Activated CD4-positive, alpha-beta T cell treated with anti-CD3 and anti-CD28 coated beads for 4 hours (primary cell): ENCODE measurements around the gene CEP250.
"Not testable (repeated sequence)": the region's sequence is repeated elsewhere in the genome, so short reads cannot be mapped to it uniquely, and the experiment has no call there.

Source experiments
- DNase-seq, 2 donors: peaks; one replicate each; pipeline ENCODE4 v3.0.0-alpha.2; 2020

The CEP250 gene

GRCh38 chr20:35541118-35541782, 85.9 kb downstream of the CEP250 start:
- no peak for DNase-seq

GRCh38 chr20:35541783-35542662, 86.6 kb downstream of the CEP250 start, which contains the start of gene ERGIC3:
ERGIC3 (plus strand) TSS chr20:35542078; CDS start chr20:35542098, 20 bp downstream.
- DNase-seq, result peak; percentile 95 to 97

DNA sequence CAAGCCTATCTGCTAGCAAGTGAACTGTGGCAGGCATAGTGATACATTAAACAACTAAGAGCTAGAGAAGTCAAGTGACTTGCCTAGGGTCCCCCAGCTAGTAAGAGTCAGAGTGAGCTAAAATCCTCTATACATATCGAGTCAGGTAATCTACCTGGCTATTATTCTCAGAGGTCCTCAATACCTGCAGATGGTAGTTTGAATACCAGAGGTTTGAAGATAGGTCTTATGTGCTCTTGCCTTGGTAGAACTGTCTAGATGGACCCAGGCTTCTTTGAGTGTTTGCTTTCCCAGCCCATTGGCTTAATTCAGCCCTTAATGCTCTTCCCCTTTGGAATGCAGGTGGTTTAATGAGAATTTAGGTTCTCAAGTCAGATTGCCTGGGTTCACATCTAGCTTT, 87.6 kb downstream of the CEP250 start:
- DNase-seq, result no peak

- DNase-seq, result no peak
These were observed 89.0 kb downstream of the CEP250 start for GRCh38 chr20:35544436-35544835.

DNA sequence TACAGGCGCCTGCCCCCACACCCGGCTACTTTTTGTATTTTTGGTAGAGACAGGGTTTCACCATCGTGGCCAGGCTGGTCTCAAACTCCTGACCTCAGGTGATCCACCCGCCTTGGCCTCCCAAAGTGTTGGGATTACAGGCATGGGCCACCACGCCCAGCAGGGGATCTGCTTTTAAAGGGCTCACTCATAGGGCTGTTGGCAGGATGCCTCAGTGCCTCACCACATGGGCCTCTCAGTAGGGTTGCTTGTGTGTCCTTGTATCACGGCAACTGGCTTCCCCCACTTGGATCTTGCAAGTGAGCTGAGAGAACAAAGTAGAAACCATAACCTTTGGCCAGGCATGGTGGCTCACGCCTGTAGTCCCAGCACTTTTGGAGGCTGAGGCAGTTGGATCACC, 89.5 kb downstream of the CEP250 start:
- not testable (repeated sequence) for DNase-seq

- DNase-seq, result no peak
These were observed 90.7 kb downstream of the CEP250 start for GRCh38 chr20:35546127-35546526.

DNA sequence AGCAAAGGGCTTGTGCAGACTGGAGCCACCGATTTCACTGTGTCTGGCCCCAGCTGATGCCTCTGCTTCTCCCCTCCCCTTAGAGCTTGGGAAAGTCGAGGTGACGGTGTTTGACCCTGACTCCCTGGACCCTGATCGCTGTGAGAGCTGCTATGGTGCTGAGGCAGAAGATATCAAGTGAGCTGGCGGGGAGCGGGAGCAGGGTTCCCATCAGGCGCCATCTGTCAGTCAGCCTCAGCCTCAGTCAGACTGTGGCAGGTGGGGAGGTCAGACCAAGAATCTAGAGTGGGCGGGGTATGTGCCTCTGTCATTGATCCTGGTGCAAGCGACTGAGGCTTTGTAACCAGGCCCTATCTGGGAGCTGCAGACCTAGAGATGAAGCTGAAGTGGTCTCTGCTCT, 91.9 kb downstream of the CEP250 start:
- DNase-seq, result no peak

- no peak for DNase-seq
These were observed 96.1 kb downstream of the CEP250 start for GRCh38 chr20:35551503-35551902.

- DNase-seq, result no peak
These were observed 97.5 kb downstream of the CEP250 start for GRCh38 chr20:35552914-35553313.

GRCh38 chr20:35555461-35555860, 100.1 kb downstream of the CEP250 start:
- DNase-seq, result not testable (repeated sequence)

DNA sequence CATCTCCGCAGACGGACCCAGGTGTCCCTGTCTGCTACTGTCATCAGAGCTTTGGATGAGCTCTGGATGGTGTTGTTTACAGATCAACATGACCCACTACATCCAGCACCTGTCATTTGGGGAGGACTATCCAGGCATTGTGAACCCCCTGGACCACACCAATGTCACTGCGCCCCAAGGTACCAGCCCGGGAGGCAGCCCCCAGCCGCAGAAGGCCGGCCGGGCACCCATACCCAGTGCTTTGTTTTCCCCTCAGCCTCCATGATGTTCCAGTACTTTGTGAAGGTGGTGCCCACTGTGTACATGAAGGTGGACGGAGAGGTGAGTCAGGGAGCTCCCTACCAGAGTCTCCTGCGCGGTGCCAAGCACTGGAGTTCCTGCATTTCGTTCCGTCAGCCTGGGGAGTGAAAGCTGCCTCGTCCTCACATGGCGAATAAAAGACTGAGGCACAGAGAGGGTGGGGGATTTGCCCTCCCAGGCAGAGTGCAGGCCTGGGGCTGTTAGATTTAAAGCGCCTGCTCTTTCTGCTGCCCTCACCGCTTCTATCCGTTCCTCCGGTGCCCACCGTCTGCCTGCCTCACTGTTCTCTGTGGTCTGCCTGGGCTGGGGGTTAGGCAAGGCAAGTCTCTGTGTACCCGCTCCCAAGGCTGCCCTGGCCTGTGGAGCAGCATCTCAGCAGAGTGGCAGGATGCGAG, 100.7 kb downstream of the CEP250 start:
- no peak for DNase-seq

DNA sequence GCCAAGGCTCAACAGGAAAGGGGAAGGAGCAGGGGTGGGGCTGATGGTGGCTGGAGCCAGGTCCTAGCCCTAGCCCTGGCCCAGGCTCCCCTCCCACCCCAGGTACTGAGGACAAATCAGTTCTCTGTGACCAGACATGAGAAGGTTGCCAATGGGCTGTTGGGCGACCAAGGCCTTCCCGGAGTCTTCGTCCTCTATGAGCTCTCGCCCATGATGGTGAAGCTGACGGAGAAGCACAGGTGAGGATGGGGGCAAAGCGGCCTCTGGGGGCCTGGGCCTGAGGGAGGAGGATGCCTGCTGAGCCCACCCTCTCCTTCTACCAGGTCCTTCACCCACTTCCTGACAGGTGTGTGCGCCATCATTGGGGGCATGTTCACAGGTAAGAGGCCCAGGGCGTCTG, 101.5 kb downstream of the CEP250 start:
- no peak for DNase-seq

- no peak for DNase-seq
These were observed 103.1 kb downstream of the CEP250 start for GRCh38 chr20:35558451-35558850.

DNA sequence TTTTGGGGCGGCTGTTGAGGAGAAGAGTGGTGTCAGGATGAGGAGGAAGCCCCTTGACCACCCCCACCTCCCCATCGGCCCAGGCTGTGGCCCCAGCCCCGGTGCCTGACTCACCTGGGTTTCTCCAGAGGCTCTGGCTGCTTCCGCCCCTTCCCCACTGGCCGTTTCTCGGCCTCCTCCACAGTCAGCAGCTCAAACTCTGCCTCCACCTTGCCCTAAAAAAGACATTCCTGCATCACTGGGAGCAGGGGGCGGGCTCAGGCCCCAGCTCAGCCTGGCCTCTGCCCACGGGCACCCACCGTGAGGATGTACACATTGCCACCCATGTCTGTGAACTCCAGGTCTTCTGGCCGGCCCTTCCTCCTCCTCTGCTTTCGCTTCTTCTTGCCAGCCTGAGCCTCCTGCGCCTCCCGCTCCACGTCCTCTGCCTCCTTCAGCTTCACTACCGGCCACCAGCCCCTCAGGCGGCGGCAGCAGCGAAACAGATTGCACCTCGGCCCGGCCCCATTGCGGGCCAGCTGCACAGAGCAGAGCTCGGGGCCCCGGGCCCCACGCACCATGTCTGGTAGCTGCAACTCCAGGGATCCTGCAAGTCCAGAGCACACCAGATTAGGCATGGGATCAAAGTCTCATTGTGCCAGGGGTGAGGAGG, 103.8 kb downstream of the CEP250 start:
- DNase-seq, result no peak

DNA sequence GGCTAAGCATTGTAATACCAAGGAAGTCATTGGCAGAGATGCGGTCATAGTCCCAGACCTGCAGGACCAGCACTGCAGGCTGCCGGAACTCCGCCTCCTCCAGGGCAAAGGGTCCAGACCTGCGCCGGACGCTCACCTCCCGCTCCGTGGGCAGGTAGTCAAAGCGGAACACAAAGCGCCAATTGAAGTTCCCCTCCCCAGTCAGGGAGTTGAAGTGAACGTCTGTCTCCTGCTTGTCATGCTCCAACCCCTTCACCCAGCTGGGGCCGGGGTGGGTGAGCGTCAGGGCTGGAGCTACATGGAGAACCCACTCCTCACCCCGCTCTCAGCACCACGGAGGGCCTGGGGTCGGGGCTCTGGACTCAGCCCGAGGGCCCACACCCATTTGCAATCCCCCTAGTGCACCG, 104.7 kb downstream of the CEP250 start:
- DNase-seq, result no peak

- no peak for DNase-seq
These were observed 105.1 kb downstream of the CEP250 start for GRCh38 chr20:35560541-35560940.

GRCh38 chr20:35561268-35561667, 105.9 kb downstream of the CEP250 start:
- peak in 1 of 2 donors; percentile 18 for DNase-seq

GRCh38 chr20:35561671-35562070, 106.3 kb downstream of the CEP250 start:
- no peak for DNase-seq

- DNase-seq, result no peak
These were observed 107.2 kb downstream of the CEP250 start for GRCh38 chr20:35562541-35563110.

- DNase-seq, result no peak
These were observed 108.4 kb downstream of the CEP250 start for GRCh38 chr20:35563834-35564233.

DNA sequence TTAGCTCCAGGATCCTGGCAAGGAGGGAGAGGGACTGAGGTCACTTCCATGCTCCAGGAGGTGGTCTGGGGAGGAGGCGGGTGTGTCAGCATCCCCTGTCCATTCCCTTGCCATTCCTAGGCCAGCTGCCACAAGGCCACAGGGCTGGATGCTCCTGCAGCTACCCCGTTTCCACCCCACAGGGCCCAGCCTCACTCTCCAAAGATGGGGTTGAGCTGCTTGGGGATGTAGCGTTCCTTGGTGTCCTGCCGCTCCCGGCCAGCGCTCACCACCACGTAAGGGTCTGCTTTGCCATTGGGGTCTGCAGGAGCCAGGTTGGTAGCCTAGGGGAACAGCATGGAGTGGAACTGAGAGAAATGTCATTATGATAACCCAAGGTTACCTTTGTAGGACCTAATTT, 109.5 kb downstream of the CEP250 start:
- no peak for DNase-seq

DNA sequence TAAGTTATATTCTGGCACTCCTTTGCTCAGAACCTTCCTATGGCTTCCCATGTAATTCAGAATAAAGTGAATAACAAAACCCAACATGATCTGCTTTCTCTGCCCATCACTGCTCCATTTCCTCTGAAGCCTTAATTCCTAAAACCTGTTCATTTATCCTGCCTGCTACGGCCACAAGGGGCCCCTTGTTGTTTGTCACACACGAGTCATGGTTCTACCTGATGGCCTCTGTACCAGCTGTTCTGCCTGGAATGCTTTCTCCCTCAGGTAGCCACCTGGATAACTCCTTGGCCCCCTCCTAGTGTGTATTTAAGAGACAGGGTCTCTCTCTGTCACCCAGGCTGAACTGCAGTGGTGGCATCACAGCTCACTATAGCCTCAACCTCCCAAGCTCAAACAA, 113.2 kb downstream of the CEP250 start:
- no peak for DNase-seq
